HL-60/S4 (cell line): ENCODE measurements around the gene RHOU.

Experiments used
- in situ Hi-C: fragments of 300-500 bp; cut with MboI; formaldehyde crosslinking; loops from 2 replicates; pipeline ENCODE4 v1.14.3; 2022; ENCODE audit warnings: low sequenced_read_pairs

The RHOU gene

DNA sequence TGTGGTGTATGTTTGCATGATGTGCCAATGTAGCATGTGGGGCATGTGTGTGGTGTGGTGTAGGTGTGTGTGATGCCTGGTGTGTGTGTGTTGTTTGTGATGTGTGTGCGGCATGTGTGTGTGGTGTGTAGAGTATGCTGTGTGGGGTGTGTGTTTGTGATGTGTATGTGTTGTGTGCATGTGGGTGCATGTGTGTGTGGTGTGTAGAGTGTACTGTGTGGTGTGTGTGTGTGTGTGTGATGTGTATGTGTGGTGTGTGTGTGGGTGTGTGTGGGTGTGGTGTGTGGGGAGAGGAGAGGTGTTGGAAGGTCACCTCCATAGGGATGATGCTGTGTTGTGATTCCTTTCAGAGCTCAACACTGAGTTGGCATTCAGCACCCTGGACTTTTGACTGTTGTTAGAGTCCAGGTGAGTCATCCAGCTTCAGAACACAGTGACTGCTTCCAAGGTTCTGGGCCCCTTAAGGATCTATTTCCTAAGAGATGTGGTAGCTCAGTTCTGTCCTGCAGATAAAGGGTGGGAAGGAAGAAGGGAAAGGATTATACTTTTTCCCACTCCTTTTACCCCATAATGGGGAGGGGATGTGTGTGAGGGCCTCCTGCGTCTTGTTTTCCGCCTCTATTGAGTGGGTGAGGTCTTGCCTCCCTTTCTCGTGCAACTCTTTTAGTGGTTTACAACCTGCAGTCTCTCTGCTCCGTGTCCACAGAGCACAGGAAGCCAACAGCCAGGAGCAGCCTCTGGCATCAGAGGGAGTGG, 47.6 kb downstream of the RHOU start:
- in situ Hi-C loops: no loop called here

- in situ Hi-C loops: no loop called here
Observed at GRCh38 chr1:228783418-228784040, 48.2 kb downstream of the RHOU start.

GRCh38 chr1:228784181-228784580, 48.9 kb downstream of the RHOU start:
- in situ Hi-C loops: no loop called here

DNA sequence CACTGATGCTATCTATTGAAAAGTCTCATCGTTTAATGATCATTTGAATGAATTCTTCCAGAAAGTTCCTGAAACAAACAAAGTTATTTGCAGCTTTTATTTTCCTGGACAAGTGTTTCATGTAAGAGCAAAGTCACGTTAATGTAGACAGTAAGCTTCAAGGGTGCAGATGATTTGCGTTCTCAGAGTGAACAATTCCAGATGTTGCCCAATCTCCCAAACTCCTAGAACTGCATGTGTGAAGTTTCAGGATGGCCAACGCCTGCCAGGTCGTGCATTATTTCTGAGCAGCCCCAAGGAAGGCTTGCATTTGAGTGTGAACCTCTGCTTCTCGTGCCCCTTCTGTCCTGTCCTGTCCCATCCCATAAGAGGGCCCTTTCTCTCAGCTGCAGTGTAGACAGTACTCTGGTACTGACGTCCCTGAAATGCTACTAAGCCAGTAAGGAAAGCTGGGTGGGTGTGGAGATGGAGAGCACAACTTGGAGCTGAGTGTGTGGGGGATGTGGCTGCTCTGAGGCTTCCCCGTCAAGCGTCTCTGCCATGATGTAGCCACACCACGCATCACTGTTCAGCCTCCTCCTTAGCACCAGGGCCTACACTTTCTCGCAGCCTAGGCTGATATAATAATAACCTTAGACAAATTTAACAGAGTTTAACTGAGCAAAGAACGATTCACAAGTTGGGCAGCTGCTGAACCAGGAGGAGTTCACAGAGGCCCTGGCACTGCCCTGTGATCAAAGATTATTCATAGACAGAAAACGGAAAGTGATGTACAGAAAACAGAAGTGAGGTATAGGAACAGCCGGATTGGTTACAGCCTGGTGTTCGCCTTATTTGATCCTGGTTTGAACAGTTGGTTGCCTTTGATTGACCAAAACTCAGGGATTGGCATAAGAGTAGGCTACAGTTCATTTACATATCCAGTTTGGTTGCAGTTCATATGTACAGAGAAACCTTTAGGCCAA, 50.4 kb downstream of the RHOU start:
- in situ Hi-C loops: no loop called here

DNA sequence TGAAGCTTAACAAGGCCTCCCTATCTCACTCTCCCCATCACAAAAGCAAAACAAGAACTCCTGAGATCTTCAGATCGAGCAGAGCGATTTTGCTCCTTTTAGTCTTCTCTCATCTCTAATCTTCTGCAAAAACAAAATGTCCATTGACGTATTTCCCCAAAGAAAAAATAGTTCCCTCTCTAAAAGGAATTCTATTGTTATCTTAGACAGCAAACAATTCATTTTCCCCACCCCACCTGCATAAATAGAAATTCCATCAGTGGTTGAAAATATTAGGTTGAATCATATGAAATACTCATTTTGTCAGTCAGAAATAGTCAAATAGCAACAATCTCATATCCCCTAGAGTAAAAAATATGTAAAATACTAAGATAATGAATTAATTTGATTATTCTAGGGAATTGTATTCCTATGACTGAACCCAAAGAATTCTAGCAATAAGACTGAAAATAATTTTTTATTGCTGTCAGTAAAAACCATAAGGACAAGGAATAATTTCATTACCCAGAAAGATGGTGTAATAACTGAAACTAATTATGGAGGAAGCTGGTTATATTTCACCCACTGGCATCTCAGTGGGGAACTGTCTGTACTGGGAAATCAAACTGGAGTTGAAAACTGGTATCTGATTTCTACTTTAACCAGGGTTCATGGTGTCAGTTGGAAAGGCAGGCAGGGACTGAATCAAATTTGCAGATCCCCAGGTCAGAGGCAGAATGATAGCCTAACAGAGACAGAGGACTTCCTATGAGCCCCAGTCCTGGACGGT, 51.3 kb downstream of the RHOU start:
- in situ Hi-C loops: no loop called here

GRCh38 chr1:228791791-228792190, 56.5 kb downstream of the RHOU start:
- in situ Hi-C loops: no loop called here

GRCh38 chr1:228792601-228793000, 57.3 kb downstream of the RHOU start:
- in situ Hi-C loops: no loop called here

DNA sequence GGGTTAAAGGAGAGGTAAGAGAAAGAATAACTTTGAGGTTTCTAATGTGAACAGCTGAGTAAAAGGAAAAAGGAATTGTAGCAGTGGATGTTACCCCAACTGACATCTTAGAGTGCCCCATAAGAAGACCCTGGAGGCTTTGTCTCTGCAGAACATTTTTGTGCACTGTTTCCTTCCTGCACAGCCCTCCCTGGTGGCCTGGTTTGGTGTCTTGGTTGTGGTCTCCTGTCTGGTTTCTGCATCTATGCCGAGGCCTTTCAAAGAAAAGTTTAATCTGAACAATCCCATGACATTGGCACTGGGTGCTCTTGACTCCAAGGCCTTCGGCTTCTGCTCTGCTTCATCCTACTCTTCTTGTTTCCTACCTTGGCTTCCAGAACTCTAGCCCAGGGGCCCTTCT, 57.8 kb downstream of the RHOU start:
- in situ Hi-C loops: no loop called here

- in situ Hi-C loops: no loop called here
Observed at GRCh38 chr1:228794173-228794572, 58.9 kb downstream of the RHOU start.

GRCh38 chr1:228794810-228795209, 59.5 kb downstream of the RHOU start:
- in situ Hi-C loops: no loop called here

DNA sequence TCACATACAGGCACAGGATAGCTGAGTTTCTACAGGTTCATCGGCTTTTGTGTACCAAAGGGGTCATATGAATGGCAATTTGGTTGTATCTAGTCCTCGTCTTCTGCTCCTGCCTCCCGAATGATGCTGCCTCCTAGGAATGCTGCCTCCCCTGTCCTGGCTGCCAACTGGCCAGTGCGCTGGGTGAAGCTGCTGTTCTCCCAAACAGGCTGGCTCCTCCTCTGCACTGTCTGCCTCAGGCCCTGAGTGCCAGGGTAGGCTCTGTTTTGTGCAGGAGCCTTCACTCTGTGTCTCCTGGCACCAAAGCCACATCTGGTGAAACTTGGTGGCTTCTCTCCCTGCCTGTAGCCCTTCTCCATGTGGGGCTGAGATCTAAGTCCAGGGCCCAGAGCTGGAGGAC, 60.3 kb downstream of the RHOU start:
- in situ Hi-C loops: no loop called here
